Measurements from ENCODE around the gene SLX4.
"Not testable (repeated sequence)": the region's sequence is repeated elsewhere in the genome, so short reads cannot be mapped to it uniquely, and the experiment has no call there.

SLX4 gene

DNA sequence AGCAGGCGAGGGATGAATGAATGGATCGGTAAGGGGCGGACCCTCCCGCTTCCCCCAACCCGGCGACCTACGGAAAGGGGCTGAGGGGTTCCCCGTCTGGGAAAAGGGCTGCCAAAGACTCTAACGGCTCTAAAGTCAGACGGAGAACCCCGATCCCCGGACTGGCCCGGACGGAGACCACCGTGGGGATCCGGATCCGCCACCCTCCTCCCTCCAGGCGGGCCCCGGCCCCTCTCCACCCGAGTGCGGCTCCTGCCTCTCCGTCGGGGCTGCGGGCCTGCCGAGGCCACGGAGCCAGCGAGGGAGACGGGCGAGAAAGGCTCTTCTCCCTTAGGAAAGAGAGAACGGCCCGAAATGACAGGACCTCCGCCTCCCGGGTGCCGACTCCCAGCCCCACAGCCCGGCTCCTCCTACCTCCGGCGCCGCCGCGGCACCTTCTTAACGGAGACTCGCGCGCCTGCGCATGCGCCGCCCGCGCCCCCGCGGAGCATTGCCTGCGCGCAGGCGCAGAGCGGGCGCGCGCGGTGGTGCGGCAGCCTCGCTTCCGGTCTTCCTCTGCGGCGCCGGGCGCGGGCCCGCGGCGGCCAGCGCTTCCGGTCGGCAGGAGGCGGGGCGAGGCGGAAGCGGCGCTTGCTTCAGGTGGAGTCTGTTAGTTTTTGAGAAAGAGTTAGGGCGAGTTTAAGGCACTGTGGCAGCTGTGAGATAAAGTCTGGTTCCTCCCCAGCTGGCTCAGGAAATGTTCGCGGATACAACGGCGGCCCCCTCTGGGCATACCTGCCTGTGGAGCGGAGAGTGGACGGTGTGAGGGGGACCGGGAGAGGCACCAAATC, at the start of gene SLX4:
SLX4 (minus strand) TSS at position 461 of the 830 bp plus-strand sequence. CDS start 2,642 bp downstream, outside the sequence.
- DNase-seq = peak; percentile 94

- DNase-seq = no peak
Observed at GRCh38 chr16:3659251-3659650, 47.8 kb upstream of the SLX4 start.

GRCh38 chr16:3656491-3657468, 45.4 kb upstream of the SLX4 start:
- DNase-seq = peak; percentile 23

DNA sequence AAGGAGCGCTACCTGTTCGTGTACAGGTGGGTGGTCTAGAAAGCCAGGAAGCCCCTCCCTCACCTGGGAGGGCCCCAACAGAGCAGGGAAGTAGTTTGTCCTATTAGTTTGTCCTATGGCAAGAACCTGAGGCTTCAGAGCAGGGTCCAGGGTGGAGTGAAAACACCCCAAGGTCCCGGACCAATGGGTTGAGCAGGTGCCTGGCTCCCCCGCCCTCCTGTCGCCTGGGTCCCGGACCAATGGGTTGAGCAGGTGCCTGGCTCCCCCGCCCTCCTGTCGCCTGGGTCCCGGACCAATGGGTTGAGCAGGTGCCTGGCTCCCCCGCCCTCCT, 44.7 kb upstream of the SLX4 start:
- not testable (repeated sequence) for DNase-seq

DNA sequence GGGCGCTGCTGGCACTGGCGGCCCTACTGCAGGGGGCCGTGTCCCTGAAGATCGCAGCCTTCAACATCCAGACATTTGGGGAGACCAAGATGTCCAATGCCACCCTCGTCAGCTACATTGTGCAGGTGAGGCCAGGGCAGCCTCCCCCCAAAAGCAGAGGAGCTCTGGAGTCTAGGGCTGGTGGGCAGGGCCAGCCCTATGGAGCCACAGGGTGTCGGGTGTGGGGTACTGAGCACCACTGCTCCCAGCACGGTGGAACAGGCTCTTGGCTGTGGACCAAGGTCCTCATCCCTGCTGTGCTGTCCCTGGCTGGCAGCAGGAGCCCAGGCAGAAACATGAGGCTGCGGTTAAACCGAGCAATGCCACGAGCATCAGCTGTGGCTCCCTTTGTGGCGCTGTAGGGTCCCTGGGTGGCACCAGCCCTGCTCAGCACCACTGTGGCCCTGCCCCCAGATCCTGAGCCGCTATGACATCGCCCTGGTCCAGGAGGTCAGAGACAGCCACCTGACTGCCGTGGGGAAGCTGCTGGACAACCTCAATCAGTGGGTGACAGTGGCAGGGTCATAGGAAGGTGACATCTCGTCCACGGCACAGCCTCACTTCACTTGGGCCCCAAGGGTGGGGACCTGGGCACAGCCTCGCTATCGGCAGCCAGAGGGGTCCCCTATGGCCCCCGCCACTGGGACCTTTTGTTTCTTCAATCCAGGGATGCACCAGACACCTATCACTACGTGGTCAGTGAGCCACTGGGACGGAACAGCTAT, 44.2 kb upstream of the SLX4 start:
- peak; percentile 30 for DNase-seq

- peak; percentile 29 for DNase-seq
Observed at GRCh38 chr16:3655030-3655395, 43.6 kb upstream of the SLX4 start.

DNA sequence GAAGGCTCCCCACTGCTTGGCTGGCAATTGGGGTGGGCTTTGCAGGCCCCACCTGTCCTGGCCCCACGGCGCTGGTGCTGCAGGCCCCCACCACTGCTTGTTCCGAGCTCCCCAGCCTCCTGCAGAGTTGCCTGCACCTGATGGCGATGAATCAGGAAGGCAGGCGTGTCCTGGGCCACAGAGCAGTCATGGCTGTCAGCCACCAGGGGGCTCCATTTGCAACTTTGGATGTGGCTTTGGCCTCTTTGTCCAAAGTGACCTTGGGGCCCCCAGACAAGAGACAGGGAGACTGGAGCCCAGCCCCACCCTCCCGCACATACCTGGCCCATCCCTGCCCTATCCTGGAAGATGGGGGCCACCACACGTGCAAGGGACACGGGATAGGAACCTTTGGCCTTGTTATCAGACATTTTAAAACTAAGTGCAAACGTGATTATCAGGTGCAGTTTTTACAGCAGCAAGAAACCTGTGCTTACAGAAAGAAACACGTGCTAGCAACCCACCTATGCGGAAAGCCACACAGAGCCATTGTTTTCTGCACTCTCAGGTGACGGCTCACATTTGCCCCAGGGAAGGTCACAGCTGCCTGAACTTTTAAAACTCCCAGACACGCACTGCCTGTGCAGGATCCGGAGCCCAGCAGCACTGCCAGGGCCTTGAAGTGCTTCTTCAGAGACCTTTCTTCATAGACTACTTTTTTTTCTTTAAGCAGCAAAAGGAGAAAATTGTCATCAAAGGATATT, 43.0 kb upstream of the SLX4 start, which contains the start of gene DNASE1:
DNASE1 (plus strand) TSS at position 443 of the 743 bp plus-strand sequence. CDS start 683 bp downstream, outside the sequence.
- DNase-seq = peak; percentile 44

- DNase-seq = no peak
Observed at GRCh38 chr16:3652373-3653195, 41.2 kb upstream of the SLX4 start.

DNA sequence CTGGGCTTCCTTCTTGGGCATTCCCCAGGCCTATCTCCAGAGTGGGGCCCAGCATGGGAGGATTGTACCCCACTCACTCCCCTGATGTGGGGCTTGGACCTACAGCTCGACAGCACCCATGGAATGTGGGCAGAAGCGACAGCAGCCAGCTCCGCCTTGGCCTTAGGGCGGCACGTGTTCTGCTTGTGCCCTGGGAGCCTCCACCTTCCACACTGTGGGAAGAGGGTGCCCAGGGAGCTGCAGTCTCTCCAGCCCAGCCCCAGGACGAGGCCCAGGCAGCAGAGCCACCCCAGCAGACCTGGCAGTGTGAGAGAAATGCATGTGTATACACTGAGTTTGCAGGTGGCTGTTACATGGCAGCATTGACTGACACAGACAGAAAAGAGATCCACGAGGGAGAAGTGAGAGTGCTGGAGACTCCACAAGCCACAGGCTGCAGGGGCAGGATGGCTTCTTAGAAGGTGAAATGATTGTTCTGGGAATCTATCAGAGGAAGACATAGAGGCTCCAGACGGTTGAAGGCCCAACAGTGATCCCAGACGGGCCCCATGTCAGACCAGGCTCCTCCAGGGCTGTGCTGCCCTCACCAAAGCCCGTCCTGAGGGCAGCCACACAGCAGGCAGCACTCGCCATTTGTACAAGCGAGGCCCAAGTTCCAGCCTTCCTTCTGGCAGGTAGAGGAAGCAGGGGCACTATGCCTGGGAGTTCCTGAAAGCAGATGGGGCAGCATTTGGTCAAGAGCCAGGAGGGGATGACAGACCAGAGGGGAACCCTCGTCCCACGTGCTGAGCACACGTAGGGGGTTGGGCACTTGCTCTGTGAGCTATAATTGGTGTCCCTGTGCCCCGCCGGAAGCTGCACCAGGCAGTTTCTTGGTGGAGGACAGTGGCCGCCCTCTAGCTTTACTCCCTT, 40.3 kb upstream of the SLX4 start:
- no peak for DNase-seq

GRCh38 chr16:3650631-3651265, 39.3 kb upstream of the SLX4 start:
- no peak for DNase-seq

- no peak for DNase-seq
Observed at GRCh38 chr16:3646348-3646920, 35.0 kb upstream of the SLX4 start.

DNA sequence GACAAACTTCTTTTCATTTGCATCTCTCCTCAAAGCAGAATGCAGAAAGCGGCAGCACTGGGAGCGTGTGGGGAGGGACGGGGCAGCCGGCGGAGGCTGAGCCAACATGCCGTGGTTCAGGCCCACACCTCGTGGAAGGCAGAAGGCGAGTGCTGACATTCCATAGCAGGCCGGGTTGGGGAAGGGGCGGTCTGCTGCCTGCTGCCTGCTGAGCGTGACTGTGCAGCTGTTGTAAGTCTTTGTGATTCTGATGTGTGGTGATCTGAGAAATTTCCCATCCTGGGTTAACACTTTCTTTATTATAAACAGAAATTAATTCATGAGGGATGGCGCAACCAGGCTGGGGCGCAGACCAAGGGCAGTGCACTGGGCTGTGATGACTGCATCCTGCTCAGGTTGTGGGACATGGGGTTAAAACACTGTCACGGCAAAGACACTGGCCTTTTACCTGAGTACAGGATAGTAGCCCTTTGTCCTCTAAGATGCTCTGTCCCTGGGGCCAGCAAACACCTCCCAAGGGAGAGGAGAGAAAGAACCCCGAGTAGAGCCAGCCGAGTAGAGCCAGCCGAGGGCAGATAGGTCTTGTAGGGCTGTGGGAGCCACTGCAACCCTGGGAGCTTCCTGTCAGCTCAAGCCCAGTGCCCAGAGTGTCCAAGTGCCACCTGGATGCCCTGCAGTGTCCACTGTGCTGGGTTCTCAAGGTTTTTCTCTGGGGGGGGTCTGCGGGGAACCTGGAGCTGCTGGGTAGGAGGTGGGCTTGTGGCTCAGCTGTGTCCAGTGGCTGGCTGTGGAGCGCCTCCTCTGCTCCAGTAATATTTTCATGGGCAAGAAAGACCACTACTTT, 34.3 kb upstream of the SLX4 start:
- no peak for DNase-seq

DNA sequence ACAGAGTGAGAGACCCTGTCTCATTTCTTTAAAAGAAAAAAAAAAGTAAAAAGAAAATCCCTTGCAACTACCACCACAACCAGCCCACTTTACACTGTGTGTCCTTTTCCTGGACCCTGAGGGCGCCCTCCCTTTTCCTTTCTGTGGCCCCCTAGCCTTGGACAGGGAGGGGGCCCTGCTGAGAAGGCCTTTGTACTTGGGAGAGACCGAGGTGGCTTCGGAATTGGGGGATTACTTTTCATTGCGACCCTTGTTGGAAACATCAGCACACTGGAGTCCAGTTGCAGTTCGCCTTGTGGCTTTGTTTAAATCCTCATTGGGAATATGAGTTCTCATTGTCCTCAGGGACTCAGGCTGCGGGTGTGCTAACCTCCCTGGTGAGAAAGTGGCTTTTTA, 33.7 kb upstream of the SLX4 start:
- DNase-seq = no peak

- no peak for DNase-seq
Observed at GRCh38 chr16:3643095-3643730, 31.8 kb upstream of the SLX4 start.

DNA sequence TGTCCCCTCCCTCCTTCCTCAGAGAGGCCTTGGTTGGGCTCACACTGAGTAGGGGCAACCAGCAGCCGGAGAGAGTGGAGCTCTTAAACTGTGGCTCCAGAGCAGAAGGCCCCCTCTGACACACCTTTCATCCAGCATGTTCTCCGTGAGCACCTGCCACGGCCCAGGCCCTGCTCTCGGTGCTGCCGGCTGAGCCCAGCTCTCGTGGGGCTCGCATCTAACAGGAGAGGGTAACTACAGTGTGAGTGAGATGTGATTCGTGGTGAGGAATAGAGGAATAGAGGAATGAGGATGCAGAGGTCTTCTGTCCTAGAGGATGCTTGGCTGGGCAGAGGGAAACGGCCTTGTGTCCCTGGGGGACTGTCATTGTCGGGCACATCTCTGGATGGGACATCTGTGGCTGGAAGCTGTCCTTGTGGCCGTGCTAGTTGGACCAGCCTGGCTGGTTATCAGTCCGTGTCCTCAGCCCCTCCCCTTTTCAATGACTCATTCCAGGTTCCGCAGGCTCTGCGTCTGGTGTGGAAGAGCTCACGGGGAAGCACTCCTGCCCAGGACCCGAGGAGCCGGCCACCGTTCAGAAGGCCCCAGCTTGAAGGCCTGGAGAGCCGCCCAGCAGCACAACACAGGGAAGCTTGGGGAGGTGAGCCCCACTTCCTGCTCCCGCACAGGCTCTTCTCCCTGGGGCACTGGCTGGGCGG, 31.1 kb upstream of the SLX4 start:
- DNase-seq = no peak

DNA sequence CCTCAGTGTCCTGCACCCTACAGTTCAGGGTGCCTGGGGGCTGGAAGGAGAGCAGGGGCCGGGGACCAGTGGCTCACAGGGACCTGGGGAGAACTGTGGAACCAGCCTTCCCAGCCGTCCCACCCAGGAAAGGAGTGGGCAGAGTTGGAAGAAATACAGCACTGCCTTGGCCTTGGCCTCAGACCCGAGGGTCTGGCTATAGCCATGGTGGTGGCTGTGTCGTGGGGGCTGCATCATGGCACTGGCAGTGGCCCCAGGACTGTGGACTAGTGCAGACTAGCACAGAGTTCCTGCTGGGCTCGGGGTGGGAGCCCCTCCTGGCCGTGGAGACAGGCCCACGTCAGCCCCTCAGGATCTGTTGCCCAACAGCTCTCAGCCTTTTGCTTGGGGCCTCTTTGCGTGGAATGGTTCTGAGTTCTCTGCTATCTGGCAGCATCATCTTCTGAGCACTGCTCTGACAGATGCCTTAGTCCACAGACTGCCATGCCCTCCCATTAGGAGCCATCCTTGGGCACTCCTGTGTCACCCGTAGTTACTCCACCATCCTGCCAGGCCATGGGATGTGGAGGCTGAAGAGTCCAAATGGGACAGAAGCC, 30.5 kb upstream of the SLX4 start:
- no peak for DNase-seq

Data from left hindlimb (tissue), 1 donor.